HepG2 (cell line): ENCODE data around the gene HNF1B. TPM values are rescaled to one million over a fixed set of nuclear protein-coding genes. Genes with fewer than 3 reads are reported as not detected.

Experiments used
- AKAP8 ChIP-seq: sonication (generic); formaldehyde crosslinking; IDR thresholded peaks from 2 replicates; pipeline ENCODE4 v1.5.1; 2020; ENCODE audit warnings: mild to moderate bottlenecking, missing genetic modification reagents
- EHMT2 ChIP-seq: fragments of 200-600 bp; sonication (generic); IDR thresholded peaks from 2 replicates; pipeline ENCODE4 v1.7.0; 2017; ENCODE audit warnings: antibody characterized with exemption, low read depth, low read length, borderline replicate concordance
- FOSL2 ChIP-seq: sonication (generic); formaldehyde crosslinking; IDR thresholded peaks from 2 replicates; pipeline ENCODE4 v1.4.0; 2020; ENCODE audit warnings: missing genetic modification reagents
- PITX1 ChIP-seq: sonication (generic); formaldehyde crosslinking; IDR thresholded peaks from 2 replicates; pipeline ENCODE4 v1.5.1; 2020; ENCODE audit warnings: mild to moderate bottlenecking, missing genetic modification reagents
- RBAK ChIP-seq: sonication (generic); formaldehyde crosslinking; IDR thresholded peaks from 2 replicates; pipeline ENCODE4 v1.5.1; 2020; ENCODE audit warnings: mild to moderate bottlenecking, missing genetic modification reagents
- SIN3A ChIP-seq: IDR thresholded peaks from 2 replicates; pipeline ENCODE4 v1.6.1; 2011; ENCODE audit warnings: low read depth, mild to moderate bottlenecking, control low read depth, low read length, borderline replicate concordance
- XRCC5 ChIP-seq: fragments of 200-400 bp; formaldehyde crosslinking; optimal IDR thresholded peaks from 2 replicates; pipeline ENCODE3; 2017; ENCODE audit warnings: mild to moderate bottlenecking, low read length
- ZFYVE20 ChIP-seq: sonication (generic); formaldehyde crosslinking; IDR thresholded peaks from 2 replicates; pipeline ENCODE4 v1.8.0; 2023; ENCODE audit warnings: low read depth, mild to moderate bottlenecking, moderate library complexity, missing genetic modification reagents, borderline replicate concordance
- ZKSCAN5 ChIP-seq: sonication (generic); formaldehyde crosslinking; IDR thresholded peaks from 2 replicates; pipeline ENCODE4 v1.5.1; 2020; ENCODE audit warnings: mild to moderate bottlenecking, missing genetic modification reagents
- ZNF749 ChIP-seq: sonication (generic); formaldehyde crosslinking; IDR thresholded peaks from 2 replicates; pipeline ENCODE4 v1.8.0; 2022; ENCODE audit warnings: mild to moderate bottlenecking, missing genetic modification reagents, moderate library complexity, borderline replicate concordance
- polyA plus RNA-seq, 8 experiments: library from polyadenylated mRNA; depleted of rRNA in 3 of 8; stranded (reverse) in 7 of 8; unstranded in 1 of 8; fragments of >200 nt; fragmentation: Illumina TruSeq in 4 of 8; extraction: Trizol in 4 of 8; gene quantifications; 2 replicates each; pipeline versions ENCODE4 v1.2.1 to v1.2.3, GENCODE V29; 2011 to 2016; ENCODE audit warnings: low read depth in 4 of 8, missing spikeins in 1 of 8, mixed read lengths in 1 of 8; ENCODE audit not compliant: insufficient read depth in 1 of 8
- total RNA-seq, 5 experiments: library from RNA; depleted of rRNA; stranded (reverse); fragments of >200 nt; fragmentation: Illumina TruSeq; extraction: Trizol; gene quantifications; 2 replicates each; pipeline ENCODE4 v1.2.3, GENCODE V29; 2016; ENCODE audit warnings: low read depth in 1 of 5
- TF ChIP-seq, protein P1 (sequence below): conservative IDR thresholded peaks from 2 replicates; pipeline ENCODE4 v1.6.1; 2018; ENCODE audit warnings: missing genetic modification reagents
- TF ChIP-seq, protein P2 (sequence below): sonication (generic); formaldehyde crosslinking; IDR thresholded peaks from 2 replicates; pipeline ENCODE4 v1.5.1; 2020; ENCODE audit warnings: mild to moderate bottlenecking, missing genetic modification reagents, moderate library complexity
- TF ChIP-seq, protein P3 (sequence below): sonication (generic); formaldehyde crosslinking; IDR thresholded peaks from 2 replicates; pipeline ENCODE4 v1.5.1; 2020; ENCODE audit warnings: mild to moderate bottlenecking, missing genetic modification reagents
- TF ChIP-seq, protein P4 (sequence below): IDR thresholded peaks from 2 replicates; pipeline ENCODE4 v1.4.0; 2020; ENCODE audit warnings: mild to moderate bottlenecking, missing genetic modification reagents
- TF ChIP-seq, protein P5 (sequence below): sonication (generic); formaldehyde crosslinking; IDR thresholded peaks from 2 replicates; pipeline ENCODE4 v1.5.1; 2020; ENCODE audit warnings: missing genetic modification reagents, mild to moderate bottlenecking, borderline replicate concordance

The HNF1B gene
- total and polyA plus RNA-seq, 2 of the 13 experiments (the other 11 are each of a cell fraction or from before 2014, with no cell fraction given), result 1.9 to 5.3 TPM

DNA sequence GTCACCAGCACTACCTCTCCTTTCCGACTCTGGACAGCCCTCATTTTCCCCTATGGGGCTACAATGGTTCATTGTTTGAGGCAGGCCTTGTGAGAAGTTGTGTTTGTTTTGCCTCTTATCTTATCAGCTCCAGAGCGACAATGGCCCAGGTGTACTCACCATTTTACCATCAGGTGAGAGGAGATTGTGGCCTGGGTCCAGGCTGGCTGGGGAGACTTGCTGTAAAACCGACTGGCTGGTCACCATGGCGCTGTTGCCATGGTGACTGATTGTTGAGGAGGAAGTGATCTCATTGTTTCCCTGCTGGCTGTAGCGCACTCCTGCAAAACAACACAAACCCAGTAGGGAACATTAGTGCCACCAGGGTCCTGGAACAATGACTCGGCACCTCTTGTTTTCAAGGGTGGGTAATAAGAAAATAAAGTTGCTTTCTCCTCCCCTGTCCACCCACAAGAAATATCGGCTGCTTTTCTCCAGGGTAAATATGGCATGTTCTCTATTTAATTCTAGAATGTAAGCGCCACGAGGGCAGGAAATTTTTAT is 34.4 kb downstream of the HNF1B start (continued):
- no peak for TF ChIP-seq ZFYVE20 (CRISPR knock-in tag)
- TF ChIP-seq, protein P1, sequence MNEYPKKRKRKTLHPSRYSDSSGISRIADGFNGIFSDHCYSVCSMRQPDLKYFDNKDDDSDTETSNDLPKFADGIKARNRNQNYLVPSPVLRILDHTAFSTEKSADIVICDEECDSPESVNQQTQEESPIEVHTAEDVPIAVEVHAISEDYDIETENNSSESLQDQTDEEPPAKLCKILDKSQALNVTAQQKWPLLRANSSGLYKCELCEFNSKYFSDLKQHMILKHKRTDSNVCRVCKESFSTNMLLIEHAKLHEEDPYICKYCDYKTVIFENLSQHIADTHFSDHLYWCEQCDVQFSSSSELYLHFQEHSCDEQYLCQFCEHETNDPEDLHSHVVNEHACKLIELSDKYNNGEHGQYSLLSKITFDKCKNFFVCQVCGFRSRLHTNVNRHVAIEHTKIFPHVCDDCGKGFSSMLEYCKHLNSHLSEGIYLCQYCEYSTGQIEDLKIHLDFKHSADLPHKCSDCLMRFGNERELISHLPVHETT (CRISPR knock-in tag), result no peak
- no peak for TF ChIP-seq EHMT2
- TF ChIP-seq XRCC5, result peak; percentile 62
- TF ChIP-seq, protein P2, sequence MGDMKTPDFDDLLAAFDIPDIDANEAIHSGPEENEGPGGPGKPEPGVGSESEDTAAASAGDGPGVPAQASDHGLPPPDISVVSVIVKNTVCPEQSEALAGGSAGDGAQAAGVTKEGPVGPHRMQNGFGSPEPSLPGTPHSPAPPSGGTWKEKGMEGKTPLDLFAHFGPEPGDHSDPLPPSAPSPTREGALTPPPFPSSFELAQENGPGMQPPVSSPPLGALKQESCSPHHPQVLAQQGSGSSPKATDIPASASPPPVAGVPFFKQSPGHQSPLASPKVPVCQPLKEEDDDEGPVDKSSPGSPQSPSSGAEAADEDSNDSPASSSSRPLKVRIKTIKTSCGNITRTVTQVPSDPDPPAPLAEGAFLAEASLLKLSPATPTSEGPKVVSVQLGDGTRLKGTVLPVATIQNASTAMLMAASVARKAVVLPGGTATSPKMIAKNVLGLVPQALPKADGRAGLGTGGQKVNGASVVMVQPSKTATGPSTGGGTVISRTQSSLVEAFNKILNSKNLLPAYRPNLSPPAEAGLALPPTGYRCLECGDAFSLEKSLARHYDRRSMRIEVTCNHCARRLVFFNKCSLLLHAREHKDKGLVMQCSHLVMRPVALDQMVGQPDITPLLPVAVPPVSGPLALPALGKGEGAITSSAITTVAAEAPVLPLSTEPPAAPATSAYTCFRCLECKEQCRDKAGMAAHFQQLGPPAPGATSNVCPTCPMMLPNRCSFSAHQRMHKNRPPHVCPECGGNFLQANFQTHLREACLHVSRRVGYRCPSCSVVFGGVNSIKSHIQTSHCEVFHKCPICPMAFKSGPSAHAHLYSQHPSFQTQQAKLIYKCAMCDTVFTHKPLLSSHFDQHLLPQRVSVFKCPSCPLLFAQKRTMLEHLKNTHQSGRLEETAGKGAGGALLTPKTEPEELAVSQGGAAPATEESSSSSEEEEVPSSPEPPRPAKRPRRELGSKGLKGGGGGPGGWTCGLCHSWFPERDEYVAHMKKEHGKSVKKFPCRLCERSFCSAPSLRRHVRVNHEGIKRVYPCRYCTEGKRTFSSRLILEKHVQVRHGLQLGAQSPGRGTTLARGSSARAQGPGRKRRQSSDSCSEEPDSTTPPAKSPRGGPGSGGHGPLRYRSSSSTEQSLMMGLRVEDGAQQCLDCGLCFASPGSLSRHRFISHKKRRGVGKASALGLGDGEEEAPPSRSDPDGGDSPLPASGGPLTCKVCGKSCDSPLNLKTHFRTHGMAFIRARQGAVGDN (CRISPR knock-in tag), result no peak; the same call in 1 of the 2 replicates
- peak; percentile 67 for TF ChIP-seq FOSL2
- TF ChIP-seq PITX1, result peak; percentile 73; the same call in 1 of the 2 replicates
- 0 out of 2 replicates have a peak, but pooled peaks have one; percentile 60 for TF ChIP-seq SIN3A
- TF ChIP-seq ZNF749, result no peak
- TF ChIP-seq, protein P3, sequence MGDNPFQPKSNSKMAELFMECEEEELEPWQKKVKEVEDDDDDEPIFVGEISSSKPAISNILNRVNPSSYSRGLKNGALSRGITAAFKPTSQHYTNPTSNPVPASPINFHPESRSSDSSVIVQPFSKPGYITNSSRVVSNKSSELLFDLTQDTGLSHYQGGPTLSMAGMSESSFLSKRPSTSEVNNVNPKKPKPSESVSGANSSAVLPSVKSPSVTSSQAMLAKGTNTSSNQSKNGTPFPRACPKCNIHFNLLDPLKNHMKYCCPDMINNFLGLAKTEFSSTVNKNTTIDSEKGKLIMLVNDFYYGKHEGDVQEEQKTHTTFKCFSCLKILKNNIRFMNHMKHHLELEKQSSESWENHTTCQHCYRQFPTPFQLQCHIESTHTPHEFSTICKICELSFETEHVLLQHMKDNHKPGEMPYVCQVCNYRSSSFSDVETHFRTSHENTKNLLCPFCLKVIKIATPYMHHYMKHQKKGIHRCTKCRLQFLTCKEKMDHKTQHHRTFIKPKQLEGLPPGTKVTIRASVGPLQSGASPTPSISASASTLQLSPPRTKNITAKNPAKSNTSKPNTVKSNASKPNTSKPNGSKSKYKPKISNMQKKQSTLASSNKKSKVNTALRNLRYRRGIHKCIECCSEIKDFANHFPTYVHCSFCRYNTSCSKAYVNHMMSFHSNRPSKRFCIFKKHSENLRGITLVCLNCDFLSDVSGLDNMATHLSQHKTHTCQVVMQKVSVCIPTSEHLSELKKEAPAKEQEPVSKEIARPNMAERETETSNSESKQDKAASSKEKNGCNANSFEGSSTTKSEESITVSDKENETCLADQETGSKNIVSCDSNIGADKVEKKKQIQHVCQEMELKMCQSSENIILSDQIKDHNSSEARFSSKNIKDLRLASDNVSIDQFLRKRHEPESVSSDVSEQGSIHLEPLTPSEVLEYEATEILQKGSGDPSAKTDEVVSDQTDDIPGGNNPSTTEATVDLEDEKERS (CRISPR knock-in tag), result 0 out of 2 replicates have a peak, but pooled peaks have one; percentile 35
- TF ChIP-seq, protein P4, sequence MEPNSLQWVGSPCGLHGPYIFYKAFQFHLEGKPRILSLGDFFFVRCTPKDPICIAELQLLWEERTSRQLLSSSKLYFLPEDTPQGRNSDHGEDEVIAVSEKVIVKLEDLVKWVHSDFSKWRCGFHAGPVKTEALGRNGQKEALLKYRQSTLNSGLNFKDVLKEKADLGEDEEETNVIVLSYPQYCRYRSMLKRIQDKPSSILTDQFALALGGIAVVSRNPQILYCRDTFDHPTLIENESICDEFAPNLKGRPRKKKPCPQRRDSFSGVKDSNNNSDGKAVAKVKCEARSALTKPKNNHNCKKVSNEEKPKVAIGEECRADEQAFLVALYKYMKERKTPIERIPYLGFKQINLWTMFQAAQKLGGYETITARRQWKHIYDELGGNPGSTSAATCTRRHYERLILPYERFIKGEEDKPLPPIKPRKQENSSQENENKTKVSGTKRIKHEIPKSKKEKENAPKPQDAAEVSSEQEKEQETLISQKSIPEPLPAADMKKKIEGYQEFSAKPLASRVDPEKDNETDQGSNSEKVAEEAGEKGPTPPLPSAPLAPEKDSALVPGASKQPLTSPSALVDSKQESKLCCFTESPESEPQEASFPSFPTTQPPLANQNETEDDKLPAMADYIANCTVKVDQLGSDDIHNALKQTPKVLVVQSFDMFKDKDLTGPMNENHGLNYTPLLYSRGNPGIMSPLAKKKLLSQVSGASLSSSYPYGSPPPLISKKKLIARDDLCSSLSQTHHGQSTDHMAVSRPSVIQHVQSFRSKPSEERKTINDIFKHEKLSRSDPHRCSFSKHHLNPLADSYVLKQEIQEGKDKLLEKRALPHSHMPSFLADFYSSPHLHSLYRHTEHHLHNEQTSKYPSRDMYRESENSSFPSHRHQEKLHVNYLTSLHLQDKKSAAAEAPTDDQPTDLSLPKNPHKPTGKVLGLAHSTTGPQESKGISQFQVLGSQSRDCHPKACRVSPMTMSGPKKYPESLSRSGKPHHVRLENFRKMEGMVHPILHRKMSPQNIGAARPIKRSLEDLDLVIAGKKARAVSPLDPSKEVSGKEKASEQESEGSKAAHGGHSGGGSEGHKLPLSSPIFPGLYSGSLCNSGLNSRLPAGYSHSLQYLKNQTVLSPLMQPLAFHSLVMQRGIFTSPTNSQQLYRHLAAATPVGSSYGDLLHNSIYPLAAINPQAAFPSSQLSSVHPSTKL (CRISPR knock-in tag), result peak; percentile 71
- no peak for TF ChIP-seq AKAP8 (CRISPR knock-in tag)
- TF ChIP-seq, protein P5, sequence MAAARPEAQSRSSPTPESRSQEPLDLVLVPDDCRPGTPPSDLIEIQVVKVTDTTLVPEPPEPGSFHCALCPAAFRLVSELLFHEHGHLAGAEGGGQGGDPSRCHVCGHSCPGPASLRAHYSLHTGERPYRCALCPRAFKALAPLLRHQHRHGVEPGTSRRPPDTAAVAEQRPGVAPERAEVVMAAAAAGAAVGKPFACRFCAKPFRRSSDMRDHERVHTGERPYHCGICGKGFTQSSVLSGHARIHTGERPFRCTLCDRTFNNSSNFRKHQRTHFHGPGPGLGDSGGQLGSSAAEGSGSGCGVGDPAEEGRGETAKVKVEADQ, result 0 out of 2 replicates have a peak, but pooled peaks have one; percentile 25
- no peak for TF ChIP-seq RBAK (CRISPR knock-in tag)
- TF ChIP-seq ZKSCAN5 (CRISPR knock-in tag), result no peak
